RWPE2 (cell line): ENCODE data around the gene HOXA10.

ENCODE experiments used
- ATAC-seq: fragments of 200-7000 bp; cut with Tn5 transposase; 3 replicates; pipeline ENCODE4 v1.9.1; 2021; ENCODE audit warnings: low read depth
- DNase-seq: peaks from one replicate; pipeline ENCODE4 v3.0.0-alpha.2; 2020; ENCODE audit warnings: low spot score
- H3K27ac ChIP-seq: fragments of 450-650 bp; 2 replicates; pipeline ENCODE4 v1.5.1; 2017; ENCODE audit warnings: mild to moderate bottlenecking; ENCODE audit not compliant: poor library complexity, severe bottlenecking
- H3K27me3 ChIP-seq: fragments of 250-450 bp; sonication (Bioruptor Pico); 2 replicates; pipeline ENCODE4 v1.5.1; 2021; ENCODE audit warnings: mild to moderate bottlenecking, moderate library complexity; ENCODE audit not compliant: insufficient read depth, poor library complexity, severe bottlenecking
- H3K36me3 ChIP-seq: fragments of 250-450 bp; sonication (Bioruptor Pico); 2 replicates; pipeline ENCODE4 v1.5.1; 2020; ENCODE audit warnings: low read depth, mild to moderate bottlenecking, moderate library complexity
- H3K4me1 ChIP-seq: fragments of 250-450 bp; sonication (Bioruptor Pico); 2 replicates; pipeline ENCODE4 v1.5.1; 2021; ENCODE audit warnings: mild to moderate bottlenecking, moderate library complexity; ENCODE audit not compliant: insufficient read depth, poor library complexity, severe bottlenecking
- H3K4me3 ChIP-seq: fragments of 250-450 bp; sonication (Bioruptor Pico); 2 replicates; pipeline ENCODE4 v1.5.1; 2021; ENCODE audit warnings: mild to moderate bottlenecking, moderate library complexity; ENCODE audit not compliant: severe bottlenecking
- H3K9me3 ChIP-seq: fragments of 250-450 bp; sonication (Bioruptor Pico); 2 replicates; pipeline ENCODE4 v1.5.1; 2021; ENCODE audit warnings: mild to moderate bottlenecking, moderate library complexity; ENCODE audit not compliant: severe bottlenecking
- TF ChIP-seq, protein P1 (sequence below): fragments of 450-650 bp; IDR thresholded peaks from one replicate; pipeline ENCODE4 v1.5.1; 2017; ENCODE audit warnings: mild to moderate bottlenecking, moderate library complexity; ENCODE audit not compliant: poor library complexity, severe bottlenecking

The HOXA10 gene

DNA sequence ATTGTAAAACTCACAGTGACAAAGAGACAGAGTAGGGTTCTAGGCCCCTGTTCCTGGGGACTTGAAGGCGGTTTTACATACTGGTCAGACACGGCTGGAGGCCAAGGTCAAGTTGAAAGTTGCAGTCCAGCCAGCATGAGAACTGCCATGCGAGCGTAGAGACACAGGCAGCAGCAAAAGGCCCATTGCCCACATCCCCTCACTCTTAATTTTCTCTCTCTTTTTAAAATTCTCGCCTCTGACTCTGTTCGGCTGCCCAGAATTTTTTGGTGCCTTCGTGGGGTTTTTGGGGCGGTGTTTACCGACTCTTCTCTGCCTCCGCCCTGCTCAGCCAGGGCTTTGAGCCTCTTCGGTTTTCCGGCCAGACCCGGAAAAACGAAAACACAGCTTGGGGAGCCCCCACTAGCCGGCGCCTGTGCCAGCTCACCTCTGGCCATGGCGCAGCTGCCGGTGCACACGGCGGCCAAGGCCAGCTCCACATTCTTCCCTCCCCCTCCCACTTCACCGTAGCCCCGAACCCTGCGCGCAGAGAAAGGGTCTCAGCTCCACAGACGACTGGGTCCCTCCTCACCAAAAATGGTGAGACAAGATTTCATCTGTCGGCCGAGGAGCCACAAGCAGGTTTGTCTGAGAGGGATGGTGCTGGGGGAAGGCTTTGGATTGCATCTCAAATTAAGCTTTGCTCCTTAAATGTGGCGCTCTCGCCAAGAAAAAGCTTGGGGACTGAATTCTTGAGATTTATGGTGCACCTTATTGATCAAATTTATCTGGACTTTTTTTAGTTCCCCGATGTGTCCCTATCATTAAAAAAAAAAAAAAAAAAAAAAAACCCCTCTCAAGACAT, 28.1 kb upstream of the HOXA10 start:
- H3K36me3 ChIP-seq = peaks cover 6% of the 10 kb centered on the region
- TF ChIP-seq, protein P1, sequence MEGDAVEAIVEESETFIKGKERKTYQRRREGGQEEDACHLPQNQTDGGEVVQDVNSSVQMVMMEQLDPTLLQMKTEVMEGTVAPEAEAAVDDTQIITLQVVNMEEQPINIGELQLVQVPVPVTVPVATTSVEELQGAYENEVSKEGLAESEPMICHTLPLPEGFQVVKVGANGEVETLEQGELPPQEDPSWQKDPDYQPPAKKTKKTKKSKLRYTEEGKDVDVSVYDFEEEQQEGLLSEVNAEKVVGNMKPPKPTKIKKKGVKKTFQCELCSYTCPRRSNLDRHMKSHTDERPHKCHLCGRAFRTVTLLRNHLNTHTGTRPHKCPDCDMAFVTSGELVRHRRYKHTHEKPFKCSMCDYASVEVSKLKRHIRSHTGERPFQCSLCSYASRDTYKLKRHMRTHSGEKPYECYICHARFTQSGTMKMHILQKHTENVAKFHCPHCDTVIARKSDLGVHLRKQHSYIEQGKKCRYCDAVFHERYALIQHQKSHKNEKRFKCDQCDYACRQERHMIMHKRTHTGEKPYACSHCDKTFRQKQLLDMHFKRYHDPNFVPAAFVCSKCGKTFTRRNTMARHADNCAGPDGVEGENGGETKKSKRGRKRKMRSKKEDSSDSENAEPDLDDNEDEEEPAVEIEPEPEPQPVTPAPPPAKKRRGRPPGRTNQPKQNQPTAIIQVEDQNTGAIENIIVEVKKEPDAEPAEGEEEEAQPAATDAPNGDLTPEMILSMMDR = no peak
- DNase-seq (no peak), ATAC-seq (no peak)
- H3K9me3 ChIP-seq = no peaks in the 10 kb centered on the region
- H3K4me3 ChIP-seq = peak overlapping the region; percentile 89
- H3K27me3 ChIP-seq = no peaks in the 10 kb centered on the region
- H3K4me1 ChIP-seq = peaks cover 6% of the 10 kb centered on the region
- peak overlapping the region; percentile 92 for H3K27ac ChIP-seq

DNA sequence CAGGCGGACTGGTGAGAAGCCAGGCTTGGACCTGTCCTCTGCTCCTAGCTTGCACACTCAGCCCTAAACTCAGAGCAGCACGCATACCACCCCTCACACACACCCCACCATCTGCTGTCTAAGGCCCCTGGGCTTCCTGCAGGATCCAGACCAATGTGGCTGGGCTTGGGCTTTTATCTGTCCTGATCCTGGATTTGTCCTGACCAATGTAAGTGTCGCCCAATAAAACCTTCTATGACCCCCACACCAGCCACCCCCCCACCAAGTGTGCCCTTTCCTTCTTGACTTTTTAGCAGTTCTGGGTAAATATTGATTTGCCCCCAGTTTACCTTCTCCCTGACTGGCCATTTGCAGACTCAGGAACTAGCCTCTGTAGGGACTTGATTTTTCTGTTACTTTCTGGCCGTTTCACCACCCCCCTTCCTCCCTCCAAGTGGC, 27.5 kb upstream of the HOXA10 start:
- Histone ChIP-seq H3K27me3 (no peaks in the 10 kb centered on the region), H3K4me1 (peaks cover 2% of the 10 kb centered on the region), H3K9me3 (no peaks in the 10 kb centered on the region), H3K4me3 (peak overlapping the region; percentile 89), H3K27ac (peak overlapping the region; percentile 92), H3K36me3 (peaks cover 12% of the 10 kb centered on the region)
- ATAC-seq = no peak
- DNase-seq = no peak
- TF ChIP-seq, protein P1 = no peak

DNA sequence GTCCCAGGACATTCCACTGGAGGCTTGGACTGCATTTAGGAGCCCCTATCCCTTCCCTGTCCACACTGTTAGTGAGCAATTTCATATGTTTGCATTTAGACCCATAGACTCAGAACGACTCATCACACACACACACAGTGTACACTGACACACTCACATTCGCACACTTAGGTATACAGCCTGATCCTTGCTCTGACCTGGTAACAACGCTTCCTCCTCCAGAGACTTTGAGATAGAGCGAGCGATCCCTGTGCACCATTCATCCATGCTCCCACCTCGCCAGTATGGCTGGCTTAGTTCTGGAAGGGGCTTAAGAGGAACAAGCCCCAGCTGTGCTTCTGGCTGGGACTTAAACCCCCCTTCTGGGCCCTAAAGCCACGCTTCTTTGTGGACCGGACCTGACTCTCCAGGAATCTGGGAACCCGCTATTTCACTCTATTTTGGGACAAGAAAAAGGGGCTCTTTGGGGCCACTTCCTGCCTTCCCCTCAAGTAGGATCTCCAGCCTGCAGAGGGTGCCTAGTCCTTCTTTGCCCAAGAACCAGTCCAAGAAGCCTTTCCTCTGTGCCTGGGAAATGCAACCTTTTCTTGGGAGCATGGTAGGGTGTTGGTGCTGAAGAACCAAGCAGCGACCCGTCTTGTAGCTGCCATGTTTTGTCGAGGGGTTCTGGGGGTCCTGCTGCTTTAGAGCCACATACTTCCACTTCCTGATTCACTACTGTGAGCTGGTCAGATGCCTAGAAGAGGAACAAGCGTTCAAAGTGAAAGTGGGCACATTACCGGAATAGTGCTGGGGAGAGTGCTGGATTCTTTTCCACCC, 26.9 kb upstream of the HOXA10 start:
- TF ChIP-seq, protein P1 = no peak
- H3K9me3 ChIP-seq = no peaks in the 10 kb centered on the region
- peaks cover 18% of the 10 kb centered on the region for H3K36me3 ChIP-seq
- DNase-seq = no peak
- ATAC-seq = peak; percentile 18
- peak overlapping the region; percentile 89 for H3K4me3 ChIP-seq
- H3K4me1 ChIP-seq = peaks cover 1% of the 10 kb centered on the region
- peak overlapping the region; percentile 92 for H3K27ac ChIP-seq
- no peaks in the 10 kb centered on the region for H3K27me3 ChIP-seq

DNA sequence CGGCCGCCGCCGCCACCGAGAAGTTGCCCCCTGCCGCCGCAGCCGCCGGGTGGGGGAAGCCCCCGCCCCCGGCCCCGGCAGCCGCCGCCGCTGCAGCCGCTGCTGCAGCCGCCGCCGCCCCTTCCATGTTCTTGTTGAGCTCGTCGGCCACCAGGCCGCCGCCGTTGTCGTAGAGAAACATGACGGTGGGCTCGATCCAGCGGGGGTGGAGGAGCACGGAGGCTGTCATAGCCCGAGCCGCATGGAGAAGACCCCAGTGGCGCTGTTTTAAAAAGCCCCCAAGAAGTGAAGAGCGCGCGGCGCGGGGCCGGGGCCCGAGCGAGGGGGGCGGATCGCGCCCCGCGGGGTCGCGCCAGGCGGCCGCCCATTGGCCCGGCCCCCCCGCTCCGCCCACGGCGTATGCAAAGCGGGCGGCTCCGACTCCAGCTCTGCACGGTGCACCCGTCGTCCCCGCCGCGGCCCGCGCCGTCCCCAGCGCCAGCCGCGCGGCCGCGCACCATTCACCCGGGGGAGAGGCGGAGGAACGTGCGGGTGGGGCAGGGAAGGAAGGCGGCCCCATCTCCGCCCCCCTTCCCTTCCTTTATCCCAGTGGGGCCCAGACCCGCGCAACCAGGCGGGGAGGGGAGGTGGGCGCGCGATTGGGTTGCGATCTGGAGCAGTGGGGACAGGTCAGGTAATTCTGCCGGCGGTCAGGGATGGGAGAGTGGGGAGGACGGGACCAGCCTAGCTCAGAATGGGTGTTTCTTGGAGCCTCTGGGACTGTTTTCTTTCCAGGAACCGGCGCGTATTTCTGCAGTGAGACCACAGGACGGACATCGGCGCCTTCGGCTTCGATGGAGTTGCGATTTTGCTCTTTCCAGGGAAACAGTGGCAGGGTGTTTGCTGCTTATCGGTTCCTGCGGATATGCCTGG, 26.0 kb upstream of the HOXA10 start, which contains the start of gene HOXA13:
Gene HOXA13, minus strand, starts transcription at position 243 of the 912 bp plus-strand sequence. Its CDS starts 14 bp downstream, at position 229.
- H3K4me3 ChIP-seq = peak within 1 kb of the TSS; percentile 89
- peak; percentile 54 for ATAC-seq
- H3K27ac ChIP-seq = peak within 1 kb of the TSS; percentile 92
- H3K36me3 ChIP-seq = peaks cover 25% of the 10 kb centered on the region
- no peaks in the 10 kb centered on the region for H3K27me3 ChIP-seq
- DNase-seq = peak; percentile 86
- TF ChIP-seq, protein P1 = no peak
- H3K9me3 ChIP-seq = no peaks in the 10 kb centered on the region
- peaks cover 8% of the 10 kb centered on the region for H3K4me1 ChIP-seq
